Effector CD8-positive, alpha-beta T cell (primary cell): ENCODE results near the gene GPX5.
"Not testable (repeated sequence)": the region's sequence is repeated elsewhere in the genome, so short reads cannot be mapped to it uniquely, and the experiment has no call there.

Experiments
- DNase-seq: peaks from one replicate; lab custom pipeline; 2025; lab: John Stamatoyannopoulos, UW
- total RNA-seq, 4 experiments: gene quantifications; one replicate each; lab custom pipeline; 2026; lab: John Stamatoyannopoulos, UW

GPX5 gene
- total RNA-seq: 0 to 0.19 (median 0) reads per million in 4 experiments

- DNase-seq: no peak
Measured at GRCh38 chr6:28525496-28526039, at the start of gene GPX5. Gene GPX5 (plus strand): TSS chr6:28525881. CDS start chr6:28526014, 133 bp downstream.

GRCh38 chr6:28478518-28478917 is 47.2 kb upstream of the GPX5 start:
- no peak for DNase-seq

- DNase-seq: no peak
Measured at GRCh38 chr6:28480253-28480932, 45.3 kb upstream of the GPX5 start.

GRCh38 chr6:28485482-28485881 is 40.2 kb upstream of the GPX5 start:
- DNase-seq: no peak

GRCh38 chr6:28486533-28486932 is 39.1 kb upstream of the GPX5 start:
- DNase-seq: no peak

- DNase-seq: no peak
Measured at GRCh38 chr6:28486988-28487742, 38.5 kb upstream of the GPX5 start.

- no peak for DNase-seq
Measured at GRCh38 chr6:28488916-28489365, 36.7 kb upstream of the GPX5 start.

- DNase-seq: peak; percentile 4
Measured at GRCh38 chr6:28489366-28490204, 36.1 kb upstream of the GPX5 start.

- no peak for DNase-seq
Measured at GRCh38 chr6:28490205-28490890, 35.3 kb upstream of the GPX5 start.

GRCh38 chr6:28491984-28492317 is 33.7 kb upstream of the GPX5 start:
- no peak for DNase-seq

- DNase-seq: no peak
Measured at GRCh38 chr6:28496099-28496779, 29.4 kb upstream of the GPX5 start.

- no peak for DNase-seq
Measured at GRCh38 chr6:28497306-28497705, 28.4 kb upstream of the GPX5 start.

- DNase-seq: no peak
Measured at GRCh38 chr6:28497893-28498292, 27.8 kb upstream of the GPX5 start.

- DNase-seq: no peak
Measured at GRCh38 chr6:28501259-28501658, 24.4 kb upstream of the GPX5 start.

GRCh38 chr6:28502136-28502535 is 23.5 kb upstream of the GPX5 start:
- not testable (repeated sequence) for DNase-seq

- not testable (repeated sequence) for DNase-seq
Measured at GRCh38 chr6:28502709-28503305, 22.9 kb upstream of the GPX5 start.

- DNase-seq: no peak
Measured at GRCh38 chr6:28505733-28506132, 19.9 kb upstream of the GPX5 start.

GRCh38 chr6:28506807-28507475 is 18.7 kb upstream of the GPX5 start:
- DNase-seq: no peak

GRCh38 chr6:28511628-28512300 is 13.9 kb upstream of the GPX5 start:
- DNase-seq: no peak
